Naive thymus-derived CD8-positive, alpha-beta T cell (primary cell): ENCODE results near the gene FAM149B1. TPM values are rescaled to one million over a fixed set of nuclear protein-coding genes. Genes with fewer than 3 reads are reported as not detected.

ENCODE experiments used
- ATAC-seq, 2 donors: fragments of 150-1000 bp; cut with Tn5 transposase in 1 of 2; sonication (Bioruptor Pico), chemical (Tn5 transposase) in 1 of 2; 1 replicate in 1 of 2; 2 replicates in 1 of 2; pipeline ENCODE4 v1.10.0; 2021; ENCODE audit warnings: mild to moderate bottlenecking in 2 of 2, moderate library complexity in 2 of 2
- POLR2A ChIA-PET: fragments of 350-600 bp; sonication (Branson Sonifier 250); formaldehyde crosslinking; loops from one replicate; lab custom pipeline; 2021; ENCODE audit warnings: antibody characterized with exemption; lab: Charles Lee
- DNase-seq, 10 donors: peaks; one replicate each; pipeline versions ENCODE4 v3.0.0 to v3.0.0-alpha.2; 2020 to 2022
- H3K27ac Mint-ChIP-seq, 10 donors: one replicate each; pipeline ENCODE4 v1.8.0; 2020 to 2022; ENCODE audit warnings: mild to moderate bottlenecking in 10 of 10, mixed read lengths in 10 of 10, moderate library complexity in 4 of 10, inconsistent platforms in 1 of 10
- H3K27me3 Mint-ChIP-seq, 5 donors: one replicate each; pipeline ENCODE4 v1.8.0; 2021 to 2022; ENCODE audit warnings: mixed read lengths in 5 of 5
- H3K36me3 Mint-ChIP-seq, 3 donors: one replicate each; pipeline ENCODE4 v1.8.0; 2020 to 2022; ENCODE audit warnings: mixed read lengths in 3 of 3, mild to moderate bottlenecking in 2 of 3, inconsistent platforms in 1 of 3
- H3K4me1 Mint-ChIP-seq, 4 donors: one replicate each; pipeline ENCODE4 v1.8.0; 2021 to 2022; ENCODE audit warnings: mixed read lengths in 4 of 4
- H3K4me3 Mint-ChIP-seq, 10 donors: one replicate each; pipeline ENCODE4 v1.8.0; 2020 to 2022; ENCODE audit warnings: mild to moderate bottlenecking in 10 of 10, mixed read lengths in 10 of 10, moderate library complexity in 6 of 10, inconsistent platforms in 1 of 10
- H3K9me3 Mint-ChIP-seq, 9 donors: one replicate each; pipeline ENCODE4 v1.8.0; 2020 to 2022; ENCODE audit warnings: mixed read lengths in 9 of 9, mild to moderate bottlenecking in 3 of 9, inconsistent platforms in 1 of 9, moderate library complexity in 1 of 9
- polyA plus RNA-seq, 3 donors: library from polyadenylated mRNA; unstranded; fragments of 300-500 nt; fragmentation: Illumina TruSeq; gene quantifications; one replicate each; pipeline ENCODE4 v1.2.3, GENCODE V29; 2021
- total RNA-seq, 8 experiments: library from RNA in 2 of 8; stranded (reverse) in 2 of 8; gene quantifications; one replicate each; pipeline ENCODE4 v1.2.3 and lab custom pipeline; 2021 to 2026

Gene FAM149B1
- total and polyA plus RNA-seq, 5 experiments from 2014 or later, result 5.1 to 21.5 (median 5.6) TPM

DNA sequence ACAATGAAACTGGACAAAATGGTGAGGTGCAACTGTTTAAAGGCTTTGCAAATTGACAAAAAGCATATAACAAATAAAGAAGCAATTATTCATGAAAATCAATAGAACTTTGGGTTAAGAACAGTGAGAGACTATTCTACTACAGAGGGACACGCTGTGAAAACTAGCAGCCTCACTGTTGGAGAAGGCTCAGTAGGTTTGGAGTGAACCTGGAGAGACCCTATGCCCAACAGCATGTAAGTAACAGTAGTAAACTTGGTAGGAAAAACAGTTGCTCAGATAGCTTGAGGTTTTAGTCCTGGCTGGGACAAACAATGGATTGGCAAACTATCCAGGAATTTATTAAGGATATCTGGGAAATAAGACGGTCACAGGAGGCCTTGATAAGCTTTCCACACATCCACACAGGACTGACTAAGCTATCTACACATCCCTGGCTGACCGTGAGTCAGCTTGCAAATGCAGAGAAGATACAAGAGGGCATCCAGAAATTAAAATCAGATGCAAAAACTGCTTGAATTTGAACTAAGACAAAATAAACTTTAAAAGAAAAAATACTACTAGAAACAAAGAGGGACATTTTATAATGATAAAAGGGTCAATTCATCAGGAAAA lies 15.9 kb downstream of the FAM149B1 start:
- DNase-seq (no peak), ATAC-seq (no peak)
- peaks cover 0 to 4% (median 0%) of the 10 kb centered on the region in 4 donors for H3K4me1 Mint-ChIP-seq
- H3K4me3 Mint-ChIP-seq, result no peak overlapping the region
- H3K27ac Mint-ChIP-seq, result no peak overlapping the region
- H3K9me3 Mint-ChIP-seq, result peaks cover 0 to 3% (median 0%) of the 10 kb centered on the region in 9 donors
- peaks cover 20 to 57% (median 25%) of the 10 kb centered on the region in 3 donors for H3K36me3 Mint-ChIP-seq
- POLR2A ChIA-PET, result no interaction called here
- H3K27me3 Mint-ChIP-seq, result no peaks in the 10 kb centered on the region

DNA sequence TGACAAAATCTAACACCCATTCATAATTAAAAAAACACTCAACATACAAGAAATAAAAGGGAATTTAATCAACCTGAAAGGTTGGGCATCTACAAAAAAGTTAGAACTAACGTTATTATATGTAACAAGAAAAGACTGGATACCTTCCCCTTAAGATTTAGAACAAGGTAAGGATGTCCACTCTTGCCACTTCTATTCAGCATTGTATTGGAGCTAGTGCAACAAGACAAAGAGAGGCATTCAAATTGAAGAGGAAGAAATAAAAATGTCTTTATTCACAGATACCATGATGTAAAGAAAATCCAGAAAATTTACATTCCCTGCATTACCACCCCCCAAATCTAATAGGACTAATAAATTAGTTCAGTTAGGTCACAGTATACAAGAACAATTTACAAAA lies 18.3 kb downstream of the FAM149B1 start:
- H3K4me1 Mint-ChIP-seq, result peaks cover 0 to 2% (median 0%) of the 10 kb centered on the region in 4 donors
- DNase-seq, result no peak
- H3K36me3 Mint-ChIP-seq, result peaks cover 13 to 35% (median 16%) of the 10 kb centered on the region in 3 donors
- H3K4me3 Mint-ChIP-seq, result no peak overlapping the region
- no peaks in the 10 kb centered on the region for H3K27me3 Mint-ChIP-seq
- no peak for ATAC-seq
- POLR2A ChIA-PET, result no interaction called here
- no peak overlapping the region for H3K27ac Mint-ChIP-seq
- peaks cover 0 to 3% (median 0%) of the 10 kb centered on the region in 9 donors for H3K9me3 Mint-ChIP-seq

DNA sequence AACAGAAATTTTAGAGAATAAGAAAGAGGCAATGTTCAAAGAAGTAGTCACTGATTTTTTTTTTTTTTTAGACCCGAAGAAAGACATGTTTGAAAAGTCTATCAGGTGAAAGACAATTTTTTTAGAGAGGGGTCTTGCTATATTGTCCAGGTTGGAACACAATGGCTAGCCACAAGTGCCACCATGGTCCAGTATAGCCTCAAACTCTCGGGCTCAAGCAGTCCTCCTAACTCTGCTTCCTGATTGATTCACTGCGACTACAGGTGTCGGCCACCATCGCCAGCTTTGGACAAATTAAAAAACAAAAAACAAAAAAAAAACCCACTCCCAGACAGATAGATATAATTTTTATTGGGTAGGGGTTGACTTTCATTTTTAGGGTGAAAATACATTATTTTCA lies 22.3 kb downstream of the FAM149B1 start:
- H3K4me3 Mint-ChIP-seq, result no peak overlapping the region
- no peak for DNase-seq
- POLR2A ChIA-PET, result interaction anchor here (0.6 kb wide), 1 partner anchor 140 kb away, joined by 3 read pairs; no protein-coding TSS in a partner anchor
- peaks cover 0 to 29% (median 0%) of the 10 kb centered on the region in 3 donors for H3K36me3 Mint-ChIP-seq
- no peak overlapping the region for H3K27ac Mint-ChIP-seq
- no peaks in the 10 kb centered on the region for H3K27me3 Mint-ChIP-seq
- no peaks in the 10 kb centered on the region for H3K4me1 Mint-ChIP-seq
- no peak for ATAC-seq
- H3K9me3 Mint-ChIP-seq, result no peaks in the 10 kb centered on the region

DNA sequence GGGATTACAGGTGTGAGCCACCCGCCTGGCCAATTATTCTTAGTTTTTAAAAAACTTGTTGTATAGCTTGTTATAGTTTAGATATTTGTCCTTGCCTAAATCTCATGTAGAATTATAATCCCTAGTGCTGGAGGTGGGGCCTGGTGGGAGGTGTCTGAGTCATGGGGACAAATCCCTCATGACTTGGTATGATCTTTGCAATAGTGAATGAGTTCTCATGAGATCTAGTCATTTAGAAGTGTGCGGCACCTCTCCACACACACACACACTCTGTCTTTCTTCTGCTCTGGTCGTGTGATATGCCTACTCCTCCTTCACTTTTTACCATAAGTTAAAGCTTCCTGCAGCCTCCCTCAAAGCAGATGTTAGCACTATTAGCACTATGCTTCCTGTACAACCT lies 37.2 kb downstream of the FAM149B1 start:
- peaks cover 0 to 5% (median 0%) of the 10 kb centered on the region in 9 donors for H3K9me3 Mint-ChIP-seq
- H3K27ac Mint-ChIP-seq, result no peak overlapping the region
- no peaks in the 10 kb centered on the region for H3K27me3 Mint-ChIP-seq
- DNase-seq, result no peak
- POLR2A ChIA-PET, result interaction anchor here (0.6 kb wide), 1 partner anchor 602 kb away, joined by 3 read pairs; no protein-coding TSS in a partner anchor
- H3K36me3 Mint-ChIP-seq, result peaks cover 8 to 19% (median 12%) of the 10 kb centered on the region in 3 donors
- H3K4me1 Mint-ChIP-seq, result no peaks in the 10 kb centered on the region
- ATAC-seq, result no peak
- H3K4me3 Mint-ChIP-seq, result no peak overlapping the region

DNA sequence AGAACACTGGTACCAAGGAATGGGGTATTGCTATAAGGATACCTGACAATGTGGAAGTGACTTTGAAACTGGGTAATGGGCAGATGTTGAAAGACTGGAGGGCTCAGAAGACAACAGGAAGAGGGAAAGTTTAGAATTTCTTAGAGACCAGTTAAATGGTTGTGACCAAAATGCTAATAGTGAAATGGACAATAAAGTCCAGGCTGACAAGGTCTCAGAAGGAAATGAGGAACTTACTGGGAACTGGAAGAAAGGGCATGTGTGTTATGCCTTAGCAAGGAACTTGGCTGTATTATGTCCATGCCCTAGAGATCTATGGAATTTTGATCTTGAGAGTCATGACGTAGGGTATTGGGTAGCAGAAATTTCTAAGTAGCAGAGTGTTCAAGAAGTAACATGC lies 38.0 kb downstream of the FAM149B1 start:
- Mint-ChIP-seq H3K4me3 (no peak overlapping the region), H3K27ac (no peak overlapping the region), H3K9me3 (peaks cover 0 to 5% (median 0%) of the 10 kb centered on the region in 9 donors), H3K27me3 (no peaks in the 10 kb centered on the region), H3K4me1 (no peaks in the 10 kb centered on the region), H3K36me3 (peaks cover 8 to 24% (median 12%) of the 10 kb centered on the region in 3 donors)
- no peak for DNase-seq
- no peak for ATAC-seq
- POLR2A ChIA-PET, result no interaction called here

DNA sequence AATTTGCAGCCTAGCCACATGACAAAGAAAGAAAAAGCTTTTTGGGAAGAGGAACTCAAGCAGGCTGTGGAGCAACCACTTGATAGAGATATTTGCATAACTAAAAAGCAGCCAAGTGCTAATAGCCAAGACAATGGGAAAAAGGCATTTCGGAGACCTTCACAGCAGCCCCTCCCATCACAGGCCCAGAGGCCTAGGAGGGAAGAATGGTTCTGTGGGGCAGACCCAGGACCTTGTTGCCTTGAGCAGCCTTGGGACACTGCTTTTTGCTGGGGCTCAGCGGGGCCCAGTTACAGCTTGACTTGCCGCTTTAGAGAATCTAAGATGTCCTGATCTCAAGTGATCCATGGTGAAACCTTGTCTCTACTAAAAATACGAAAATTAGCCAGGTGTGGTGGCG lies 38.5 kb downstream of the FAM149B1 start:
- POLR2A ChIA-PET, result no interaction called here
- H3K36me3 Mint-ChIP-seq, result peaks cover 8 to 24% (median 14%) of the 10 kb centered on the region in 3 donors
- no peak overlapping the region for H3K4me3 Mint-ChIP-seq

DNA sequence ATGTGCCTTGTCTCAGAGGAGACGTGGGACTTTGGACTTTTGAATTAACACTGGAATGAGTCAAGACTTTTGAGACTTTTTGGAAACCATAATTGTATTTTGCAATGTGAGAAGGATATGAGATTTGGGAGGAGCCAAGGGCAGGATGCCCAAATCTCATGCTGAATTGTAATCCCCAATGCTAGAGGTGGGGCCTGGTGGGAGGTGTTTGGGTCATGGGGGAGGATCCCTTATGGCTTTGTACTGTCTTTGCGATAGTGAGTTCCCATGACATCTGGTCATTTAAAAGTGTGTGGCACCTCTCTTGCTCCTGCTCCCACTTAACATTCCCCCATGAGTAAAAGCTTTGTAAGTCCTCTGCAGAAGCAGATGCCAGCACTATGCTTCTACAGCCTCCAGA lies 40.0 kb downstream of the FAM149B1 start:
- peaks cover 0 to 5% (median 0%) of the 10 kb centered on the region in 9 donors for H3K9me3 Mint-ChIP-seq
- H3K36me3 Mint-ChIP-seq, result peaks cover 8 to 27% (median 20%) of the 10 kb centered on the region in 3 donors
- no peak for DNase-seq
- H3K27ac Mint-ChIP-seq, result no peak overlapping the region
- no peaks in the 10 kb centered on the region for H3K27me3 Mint-ChIP-seq
- ATAC-seq, result no peak
- H3K4me1 Mint-ChIP-seq, result peaks cover 0 to 2% (median 0%) of the 10 kb centered on the region in 4 donors
- POLR2A ChIA-PET, result no interaction called here
- no peak overlapping the region for H3K4me3 Mint-ChIP-seq

More for the DNA sequence above, 38.5 kb downstream of the FAM149B1 start:
- Mint-ChIP-seq H3K27ac (no peak overlapping the region), H3K9me3 (peaks cover 0 to 5% (median 0%) of the 10 kb centered on the region in 9 donors), H3K4me1 (no peaks in the 10 kb centered on the region), H3K27me3 (no peaks in the 10 kb centered on the region)
- ATAC-seq, result no peak
- no peak for DNase-seq

DNA sequence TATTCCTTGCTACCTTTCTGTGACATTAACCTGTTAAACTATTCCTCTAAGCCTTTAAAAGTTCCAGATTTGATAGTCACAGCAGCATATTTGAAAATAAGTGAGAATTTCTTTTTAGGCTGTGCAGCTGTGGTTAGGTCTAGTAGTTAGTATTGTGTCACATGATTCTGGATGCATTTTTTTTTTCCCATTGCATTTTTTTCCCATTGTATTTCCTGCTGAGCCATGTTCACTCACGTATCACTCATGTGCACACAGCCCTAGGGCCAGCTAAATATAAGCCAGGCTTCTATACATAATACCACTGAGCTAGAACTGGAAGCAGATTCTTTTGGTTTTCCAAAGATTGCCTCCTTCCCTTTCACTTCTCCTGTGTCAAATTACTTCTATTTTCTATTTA lies 41.8 kb downstream of the FAM149B1 start:
- DNase-seq, result no peak
- Mint-ChIP-seq H3K9me3 (peaks cover 0 to 5% (median 0%) of the 10 kb centered on the region in 9 donors), H3K36me3 (peaks cover 8 to 40% (median 38%) of the 10 kb centered on the region in 3 donors), H3K4me1 (peaks cover 0 to 3% (median under 1%) of the 10 kb centered on the region in 4 donors), H3K27me3 (no peaks in the 10 kb centered on the region), H3K4me3 (no peak overlapping the region), H3K27ac (no peak overlapping the region)
- POLR2A ChIA-PET, result no interaction called here
- no peak for ATAC-seq

DNA sequence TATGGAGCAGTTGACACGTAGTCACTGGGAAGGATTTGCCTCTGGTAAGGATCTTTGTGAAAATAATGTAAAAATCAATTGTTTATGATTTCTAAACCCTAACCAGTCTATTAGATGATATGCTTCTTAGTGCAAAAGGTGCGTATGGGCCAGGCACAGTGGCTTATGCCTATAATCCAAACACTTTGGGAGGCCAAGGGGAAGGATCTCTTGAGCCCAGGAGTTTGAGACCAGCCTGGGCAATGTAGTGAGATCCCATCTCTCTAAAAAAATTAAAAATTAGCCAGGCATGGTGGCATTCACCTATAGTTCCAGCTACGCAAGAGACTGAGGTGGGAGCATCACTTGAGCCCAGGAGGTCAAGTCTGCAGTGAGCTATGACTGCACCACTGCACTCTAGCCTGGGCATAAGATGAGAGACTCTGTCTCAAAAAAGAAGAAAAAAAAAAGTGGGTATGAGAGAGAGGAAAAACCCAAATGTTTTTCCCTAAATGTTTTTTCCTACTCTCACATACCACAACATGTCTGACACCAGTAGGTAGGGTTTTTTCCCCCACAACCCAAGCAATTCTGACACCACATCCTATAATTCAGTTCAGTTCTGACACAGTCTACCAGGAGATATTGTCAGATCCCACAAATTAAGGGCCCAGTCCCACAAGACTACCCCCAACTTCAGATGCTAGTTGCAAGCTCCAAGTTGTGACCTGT lies 42.6 kb downstream of the FAM149B1 start:
- H3K36me3 Mint-ChIP-seq, result peaks cover 7 to 43% (median 40%) of the 10 kb centered on the region in 3 donors
- POLR2A ChIA-PET, result no interaction called here
- no peaks in the 10 kb centered on the region for H3K27me3 Mint-ChIP-seq
- H3K4me3 Mint-ChIP-seq, result no peak overlapping the region
- peaks cover 0 to 5% (median 0%) of the 10 kb centered on the region in 9 donors for H3K9me3 Mint-ChIP-seq
- H3K27ac Mint-ChIP-seq, result no peak overlapping the region
- no peak for ATAC-seq
- no peak for DNase-seq
- H3K4me1 Mint-ChIP-seq, result peaks cover 0 to 3% (median under 1%) of the 10 kb centered on the region in 4 donors

DNA sequence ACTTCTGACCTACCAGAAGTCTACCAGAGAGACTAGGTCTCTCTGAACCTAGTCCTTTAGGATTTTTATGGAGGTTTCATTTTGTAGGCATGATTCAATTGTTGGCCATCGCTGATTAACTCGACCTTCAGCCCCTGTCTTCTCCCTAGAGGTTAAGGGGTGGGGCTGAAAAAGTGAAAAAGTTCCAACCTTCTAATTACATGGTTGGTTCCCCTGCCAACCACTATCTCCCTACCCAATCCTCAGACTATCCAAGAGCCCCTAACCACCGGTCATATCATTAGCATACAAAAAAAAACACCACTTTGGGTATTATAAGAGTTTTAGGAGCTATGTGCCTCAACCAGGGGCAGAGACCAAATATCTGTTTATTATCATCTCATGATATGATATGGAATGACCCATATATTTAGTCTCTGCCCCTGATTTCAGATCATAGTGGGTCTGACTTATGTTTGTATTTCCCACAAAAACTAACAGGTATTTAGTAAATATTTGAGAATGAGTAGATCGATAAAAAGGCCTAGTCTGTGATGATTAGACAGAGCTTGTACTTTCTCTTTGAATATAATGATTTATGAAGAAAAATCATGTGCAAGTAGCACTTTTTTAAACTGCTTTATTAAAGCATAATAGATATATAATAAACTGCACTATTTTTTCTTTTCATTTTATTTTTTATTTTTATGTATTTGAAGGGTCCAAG lies 43.3 kb downstream of the FAM149B1 start:
- H3K9me3 Mint-ChIP-seq, result peaks cover 0 to 2% (median 0%) of the 10 kb centered on the region in 9 donors
- no peaks in the 10 kb centered on the region for H3K27me3 Mint-ChIP-seq
- DNase-seq, result no peak
- no peak for ATAC-seq
- peaks cover 0 to 3% (median under 1%) of the 10 kb centered on the region in 4 donors for H3K4me1 Mint-ChIP-seq
- POLR2A ChIA-PET, result no interaction called here
- no peak overlapping the region for H3K4me3 Mint-ChIP-seq
- H3K36me3 Mint-ChIP-seq, result peaks cover 5 to 50% (median 40%) of the 10 kb centered on the region in 3 donors
- no peak overlapping the region for H3K27ac Mint-ChIP-seq

DNA sequence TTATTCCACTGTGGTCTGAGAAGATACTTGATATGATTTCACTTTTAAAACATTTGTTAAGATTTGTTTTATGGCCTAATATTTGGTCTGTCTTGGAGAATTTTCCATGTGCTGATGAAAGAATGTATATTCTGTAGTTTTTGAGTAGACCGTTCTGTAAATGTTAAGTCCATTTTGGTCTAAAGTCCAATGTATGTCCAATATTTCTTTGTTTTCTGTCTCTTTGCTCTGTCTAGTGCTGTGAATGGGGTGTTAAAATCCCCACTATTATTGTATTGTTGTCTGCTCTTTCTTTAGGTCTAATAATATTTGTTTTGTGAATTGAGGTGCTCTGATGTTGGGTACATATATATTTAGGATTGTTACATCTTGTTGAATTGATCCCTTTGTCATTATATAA lies 47.8 kb downstream of the FAM149B1 start:
- no peak for ATAC-seq
- Mint-ChIP-seq H3K27ac (no peak overlapping the region), H3K4me1 (peaks cover 0 to 3% (median under 1%) of the 10 kb centered on the region in 4 donors), H3K9me3 (peaks cover 0 to 5% (median 0%) of the 10 kb centered on the region in 9 donors), H3K36me3 (peaks cover 16 to 67% (median 58%) of the 10 kb centered on the region in 3 donors), H3K27me3 (no peaks in the 10 kb centered on the region), H3K4me3 (no peak overlapping the region)
- no peak for DNase-seq
- POLR2A ChIA-PET, result no interaction called here

DNA sequence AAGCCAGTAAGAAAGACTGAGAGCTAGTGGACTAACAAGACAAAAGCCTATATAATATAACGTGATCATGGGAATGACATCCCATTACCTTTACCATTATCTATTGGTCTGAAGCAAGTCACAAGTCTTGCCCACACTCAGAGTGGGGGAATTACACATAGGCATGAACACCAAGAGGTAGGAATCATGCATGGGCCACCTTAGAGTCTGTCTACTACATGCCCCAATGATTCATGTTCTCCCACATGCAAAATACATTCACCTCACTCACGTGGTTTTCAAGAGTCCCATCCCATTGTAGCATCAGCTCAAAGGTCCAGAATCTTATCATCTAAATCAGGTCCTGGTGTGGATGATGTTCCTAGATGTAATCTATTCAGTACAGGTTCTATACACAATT lies 49.7 kb downstream of the FAM149B1 start:
- no peak for DNase-seq
- ATAC-seq, result no peak
- Mint-ChIP-seq H3K4me3 (no peak overlapping the region), H3K4me1 (peaks cover 0 to 3% (median under 1%) of the 10 kb centered on the region in 4 donors), H3K36me3 (peaks cover 16 to 69% (median 49%) of the 10 kb centered on the region in 3 donors), H3K9me3 (peaks cover 0 to 5% (median 0%) of the 10 kb centered on the region in 9 donors), H3K27me3 (no peaks in the 10 kb centered on the region), H3K27ac (no peak overlapping the region)
- POLR2A ChIA-PET, result no interaction called here
